ENCODE results near the gene LRG1. TPM values are rescaled to one million over a fixed set of nuclear protein-coding genes. Genes with fewer than 3 reads are reported as not detected.
"Not testable (repeated sequence)": the region's sequence is repeated elsewhere in the genome, so short reads cannot be mapped to it uniquely, and the experiment has no call there.

The LRG1 gene
- total and polyA plus RNA-seq, 4 donors, result 57.8 to 1,122 (median 661) TPM

DNA sequence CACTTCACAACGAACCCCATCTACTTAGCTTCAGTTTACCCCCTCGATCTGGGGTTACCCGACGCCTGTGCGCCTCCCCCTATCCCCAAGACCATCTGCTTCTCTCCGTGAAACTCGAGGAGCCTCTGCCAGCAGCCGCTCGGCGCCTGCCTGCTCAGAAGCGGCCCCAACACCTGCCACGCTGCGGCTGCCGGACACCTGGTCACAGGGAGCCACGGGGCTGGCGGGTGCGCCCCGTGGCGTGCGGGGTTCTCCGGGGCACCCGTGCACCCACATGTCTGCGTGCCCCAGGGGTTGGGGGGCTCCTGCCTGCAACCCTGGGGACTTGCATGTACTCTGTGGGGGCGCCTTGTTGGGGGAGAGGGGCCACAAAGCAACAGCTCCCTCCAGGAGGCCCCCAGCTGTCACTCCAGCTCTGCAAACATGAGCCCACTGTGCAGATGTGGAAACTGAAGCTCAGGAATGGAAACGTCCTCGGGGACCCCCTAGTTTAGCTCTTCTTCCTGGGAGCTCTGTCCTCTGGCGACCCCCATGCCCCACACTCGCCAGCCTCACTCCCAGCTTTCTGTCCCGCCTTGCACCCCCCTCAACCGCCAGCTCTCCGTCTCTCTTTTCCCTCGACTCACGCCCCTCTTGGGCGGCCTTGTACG lies 26.7 kb upstream of the LRG1 start:
- no peak overlapping the region for H3K27ac ChIP-seq (ENCODE audit: low read depth in 1 of 2, low read length in 2 of 2)
- H3K36me3 ChIP-seq (ENCODE audit: control insufficient read depth in 4 of 4, insufficient read depth in 3 of 4, low read depth in 1 of 4, low read length in 3 of 4), result no peaks in the 10 kb centered on the region
- no peaks in the 10 kb centered on the region for H3K27me3 ChIP-seq (ENCODE audit: control insufficient read depth in 4 of 4, insufficient read depth in 4 of 4, low read length in 3 of 4)
- no peak for TF ChIP-seq FOXA2 (IDR thresholded peaks at IDR 0.05)
- TF ChIP-seq RXRA (IDR thresholded peaks at IDR 0.05), result no peak
- no peak for TF ChIP-seq JUND (IDR thresholded peaks at IDR 0.05)
- TF ChIP-seq NR2F2 (IDR thresholded peaks at IDR 0.05), result no peak
- no peak for TF ChIP-seq SP1 (IDR thresholded peaks at IDR 0.05)
- no peak for TF ChIP-seq YY1 (IDR thresholded peaks at IDR 0.05)
- no peak for TF ChIP-seq HNF4A (conservative IDR thresholded peaks at IDR 0.05)
- TF ChIP-seq EGR1 (IDR thresholded peaks at IDR 0.05; ENCODE audit: low read depth in 2 of 2), result no peak
- TF ChIP-seq ZBTB33 (IDR thresholded peaks at IDR 0.05), result no peak
- TF ChIP-seq RAD21 (IDR thresholded peaks at IDR 0.05), result no peak
- TF ChIP-seq, protein P1, sequence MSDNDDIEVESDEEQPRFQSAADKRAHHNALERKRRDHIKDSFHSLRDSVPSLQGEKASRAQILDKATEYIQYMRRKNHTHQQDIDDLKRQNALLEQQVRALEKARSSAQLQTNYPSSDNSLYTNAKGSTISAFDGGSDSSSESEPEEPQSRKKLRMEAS (IDR thresholded peaks at IDR 0.05), result no peak
- no peak for TF ChIP-seq ATF3 (IDR thresholded peaks at IDR 0.05)
- TF ChIP-seq FOXA1 (IDR thresholded peaks at IDR 0.05), result no peak
- TF ChIP-seq, protein P2, sequence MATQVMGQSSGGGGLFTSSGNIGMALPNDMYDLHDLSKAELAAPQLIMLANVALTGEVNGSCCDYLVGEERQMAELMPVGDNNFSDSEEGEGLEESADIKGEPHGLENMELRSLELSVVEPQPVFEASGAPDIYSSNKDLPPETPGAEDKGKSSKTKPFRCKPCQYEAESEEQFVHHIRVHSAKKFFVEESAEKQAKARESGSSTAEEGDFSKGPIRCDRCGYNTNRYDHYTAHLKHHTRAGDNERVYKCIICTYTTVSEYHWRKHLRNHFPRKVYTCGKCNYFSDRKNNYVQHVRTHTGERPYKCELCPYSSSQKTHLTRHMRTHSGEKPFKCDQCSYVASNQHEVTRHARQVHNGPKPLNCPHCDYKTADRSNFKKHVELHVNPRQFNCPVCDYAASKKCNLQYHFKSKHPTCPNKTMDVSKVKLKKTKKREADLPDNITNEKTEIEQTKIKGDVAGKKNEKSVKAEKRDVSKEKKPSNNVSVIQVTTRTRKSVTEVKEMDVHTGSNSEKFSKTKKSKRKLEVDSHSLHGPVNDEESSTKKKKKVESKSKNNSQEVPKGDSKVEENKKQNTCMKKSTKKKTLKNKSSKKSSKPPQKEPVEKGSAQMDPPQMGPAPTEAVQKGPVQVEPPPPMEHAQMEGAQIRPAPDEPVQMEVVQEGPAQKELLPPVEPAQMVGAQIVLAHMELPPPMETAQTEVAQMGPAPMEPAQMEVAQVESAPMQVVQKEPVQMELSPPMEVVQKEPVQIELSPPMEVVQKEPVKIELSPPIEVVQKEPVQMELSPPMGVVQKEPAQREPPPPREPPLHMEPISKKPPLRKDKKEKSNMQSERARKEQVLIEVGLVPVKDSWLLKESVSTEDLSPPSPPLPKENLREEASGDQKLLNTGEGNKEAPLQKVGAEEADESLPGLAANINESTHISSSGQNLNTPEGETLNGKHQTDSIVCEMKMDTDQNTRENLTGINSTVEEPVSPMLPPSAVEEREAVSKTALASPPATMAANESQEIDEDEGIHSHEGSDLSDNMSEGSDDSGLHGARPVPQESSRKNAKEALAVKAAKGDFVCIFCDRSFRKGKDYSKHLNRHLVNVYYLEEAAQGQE (IDR thresholded peaks at IDR 0.05), result no peak
- no peak for TF ChIP-seq TAF1 (conservative IDR thresholded peaks at IDR 0.05)
- TF ChIP-seq GABPA (IDR thresholded peaks at IDR 0.05 in 1 of 2, conservative IDR thresholded peaks at IDR 0.05 in 1 of 2), result no peak
- TF ChIP-seq HNF4G (IDR thresholded peaks at IDR 0.05), result no peak
- TF ChIP-seq CTCF (IDR thresholded peaks at IDR 0.05; ENCODE audit: low read depth, low read length, missing input control), result no peak
- no peak for DNase-seq (ENCODE audit: low spot score)
- no peaks in the 10 kb centered on the region for H3K9me3 ChIP-seq (ENCODE audit: control insufficient read depth in 4 of 4, low read length in 3 of 4)
- no peaks in the 10 kb centered on the region for H3K4me1 ChIP-seq (ENCODE audit: control insufficient read depth in 4 of 4, insufficient read depth in 4 of 4, low read length in 3 of 4)
- 89% methylated on average over 35 of the region's 35 CpGs for WGBS
- no peak overlapping the region for H3K9ac ChIP-seq (ENCODE audit: low read depth in 1 of 2, low read length in 2 of 2)
- no peak overlapping the region for H3K4me3 ChIP-seq (ENCODE audit: low read depth in 1 of 3, low read length in 3 of 3)

GRCh38 chr19:4563562-4563961 lies 23.7 kb upstream of the LRG1 start:
- H3K9ac ChIP-seq (ENCODE audit: low read depth in 1 of 2, low read length in 2 of 2); H3K4me3 ChIP-seq (ENCODE audit: low read depth in 1 of 3, low read length in 3 of 3); H3K36me3 ChIP-seq (ENCODE audit: control insufficient read depth in 4 of 4, insufficient read depth in 3 of 4, low read depth in 1 of 4, low read length in 3 of 4); DNase-seq (ENCODE audit: low spot score); H3K27me3 ChIP-seq (ENCODE audit: control insufficient read depth in 4 of 4, insufficient read depth in 4 of 4, low read length in 3 of 4); H3K27ac ChIP-seq (ENCODE audit: low read depth in 1 of 2, low read length in 2 of 2); H3K4me1 ChIP-seq (ENCODE audit: control insufficient read depth in 4 of 4, insufficient read depth in 4 of 4, low read length in 3 of 4); H3K9me3 ChIP-seq (ENCODE audit: control insufficient read depth in 4 of 4, low read length in 3 of 4): not testable (repeated sequence)
- WGBS, result 75% methylated on average over 5 of the region's 5 CpGs

DNA sequence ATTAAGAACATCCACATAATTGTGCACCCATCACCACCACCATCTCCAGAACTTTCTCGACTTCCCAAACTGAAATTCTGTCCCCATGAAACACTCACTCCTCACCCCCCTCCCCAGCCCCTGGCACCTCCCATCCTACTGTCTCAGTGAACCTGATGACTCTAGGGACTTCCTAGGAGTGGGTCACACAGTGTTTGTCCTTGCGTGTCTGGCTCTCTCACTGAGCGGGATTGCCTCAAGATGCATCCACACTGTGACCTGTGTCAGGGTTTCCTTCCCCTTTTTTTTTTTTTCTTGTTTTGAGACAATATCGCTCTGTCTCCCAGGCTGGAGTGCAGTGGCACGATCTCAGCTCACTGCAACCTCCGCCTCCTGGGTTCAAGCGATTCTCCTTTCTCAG lies 22.2 kb upstream of the LRG1 start:
- not testable (repeated sequence) for H3K9me3 ChIP-seq (ENCODE audit: control insufficient read depth in 4 of 4, low read length in 3 of 4); H3K36me3 ChIP-seq (ENCODE audit: control insufficient read depth in 4 of 4, insufficient read depth in 3 of 4, low read depth in 1 of 4, low read length in 3 of 4); H3K9ac ChIP-seq (ENCODE audit: low read depth in 1 of 2, low read length in 2 of 2); H3K4me3 ChIP-seq (ENCODE audit: low read depth in 1 of 3, low read length in 3 of 3); H3K27me3 ChIP-seq (ENCODE audit: control insufficient read depth in 4 of 4, insufficient read depth in 4 of 4, low read length in 3 of 4); DNase-seq (ENCODE audit: low spot score); H3K4me1 ChIP-seq (ENCODE audit: control insufficient read depth in 4 of 4, insufficient read depth in 4 of 4, low read length in 3 of 4); H3K27ac ChIP-seq (ENCODE audit: low read depth in 1 of 2, low read length in 2 of 2)
- WGBS, result 67% methylated on average over 7 of the region's 7 CpGs
